Stomach (tissue), 9 donors: ENCODE data around the gene S100A2. TPM values are rescaled to one million over a fixed set of nuclear protein-coding genes. Genes with fewer than 3 reads are reported as not detected.

Experiments
- DNase-seq, 2 donors: peaks; one replicate each; pipeline versions ENCODE4 v3.0.0 to v3.0.0-alpha.2; 2013 to 2019
- H3K27ac ChIP-seq, 5 donors: fragments of 200-600 bp in 4 of 5; sonication (generic) in 4 of 5; one replicate each; pipeline ENCODE4 v1.5.1; 2013 to 2019; ENCODE audit warnings: mild to moderate bottlenecking in 1 of 5, moderate library complexity in 1 of 5
- H3K27me3 ChIP-seq, 3 donors: fragments of 200-600 bp; sonication (generic); one replicate each; pipeline ENCODE4 v1.5.1; 2017 to 2019; ENCODE audit warnings: mixed run types in 1 of 3
- H3K36me3 ChIP-seq, 4 donors: fragments of 200-600 bp; sonication (generic); 1 replicate in 3 of 4; 2 replicates in 1 of 4; pipeline ENCODE4 v1.5.1; 2016 to 2019
- H3K4me1 ChIP-seq, 4 donors: fragments of 200-600 bp; sonication (generic); one replicate each; pipeline ENCODE4 v1.5.1; 2016 to 2019
- H3K4me3 ChIP-seq, 4 donors: fragments of 200-600 bp; sonication (generic) in 3 of 4; one replicate each; pipeline ENCODE4 v1.5.1; 2016 to 2019; ENCODE audit warnings: mild to moderate bottlenecking in 1 of 4
- H3K9me3 ChIP-seq, 4 donors: fragments of 200-600 bp; sonication (generic); one replicate each; pipeline ENCODE4 v1.5.1; 2016 to 2019
- CTCF ChIP-seq, 7 experiments: fragments of 450-650 bp in 4 of 7; fragments of 200-600 bp in 3 of 7; sonication (generic) in 3 of 7; IDR thresholded peaks; one replicate each; pipeline ENCODE4 v1.5.1; 2016 to 2019; ENCODE audit warnings: antibody characterized with exemption in 7 of 7, control low read depth in 2 of 7, mild to moderate bottlenecking in 1 of 7
- EP300 ChIP-seq: sonication (generic); formaldehyde crosslinking; IDR thresholded peaks from one replicate; pipeline ENCODE4 v1.6.1; 2017; ENCODE audit warnings: antibody characterized with exemption
- POLR2A ChIP-seq, 4 donors: fragments of 450-650 bp; IDR thresholded peaks; one replicate each; pipeline ENCODE4 v1.6.1; 2016; ENCODE audit warnings: antibody characterized with exemption in 4 of 4, control low read depth in 2 of 4, mild to moderate bottlenecking in 1 of 4, moderate library complexity in 1 of 4
- POLR2AphosphoS5 ChIP-seq, 3 donors: sonication (generic); formaldehyde crosslinking; IDR thresholded peaks; one replicate each; pipeline ENCODE4 v1.6.1; 2016; ENCODE audit warnings: antibody characterized with exemption in 3 of 3
- WGBS, 5 donors: extraction: QIAGEN DNeasy Blood & Tissue Kit in 3 of 5; methylation state at CpG; one replicate each; pipeline versions ENCODE4 v1.1.5 to v1.1.7; 2013 to 2018; 5-methylcytosine and 5-hydroxymethylcytosine counted together
- intact Hi-C: fragments of 100-400 bp; cut with DNase I; formaldehyde crosslinking; loops from one replicate; pipeline ENCODE4 v1.15.1; 2023; ENCODE audit warnings: low total_unique reads
- polyA plus RNA-seq, 3 donors: library from polyadenylated mRNA; stranded (reverse); fragments of 200-250 nt; gene quantifications; one replicate each; pipeline ENCODE4 v1.2.3, GENCODE V29; 2013
- total RNA-seq, 5 donors: library from RNA; depleted of rRNA; stranded (reverse); fragments of >200 nt; gene quantifications; one replicate each; pipeline versions ENCODE4 v1.1.0 to v1.2.3, GENCODE V29; 2014 to 2016
- donor health status: healthy with polysubstance abuse.
- donor health status: Bipolar disorder and iron deficiency.
- donor health status: healthy.

S100A2 gene
- total and polyA plus RNA-seq, 8 donors, result 2.2 to 1,809 (median 8.3) TPM; not detected in 3

GRCh38 chr1:153536671-153537375, 28.8 kb downstream of the S100A2 start:
- peaks cover 43 to 68% (median 58%) of the 10 kb centered on the region in 4 donors for H3K4me1 ChIP-seq
- peak overlapping the region; percentile 91 to 99 (median 99) for H3K27ac ChIP-seq

GRCh38 chr1:153536012-153536670, 29.5 kb downstream of the S100A2 start:
- TF ChIP-seq CTCF (IDR thresholded peaks at IDR 0.05) (no peak), POLR2A (IDR thresholded peaks at IDR 0.05) (peak in 1 of 4 donors; percentile 39), POLR2AphosphoS5 (IDR thresholded peaks at IDR 0.05) (peak; percentile 65 to 95 (median 89)), EP300 (no peak)
- no peaks in the 10 kb centered on the region for H3K9me3 ChIP-seq
- H3K4me1 ChIP-seq, result peaks cover 46 to 67% (median 55%) of the 10 kb centered on the region in 4 donors
- peak overlapping the region; percentile 91 to 99 (median 99) for H3K27ac ChIP-seq
- DNase-seq, result peak; percentile 81 to 95
- H3K4me3 ChIP-seq, result peak overlapping the region; percentile 55 to 78 (median 76)
- intact Hi-C loops, result no loop called here
- WGBS, 5 donors, result 0 to 6% (median 1%) methylated on average over 6 to 38 of the region's 38 CpGs
- H3K27me3 ChIP-seq, result no peaks in the 10 kb centered on the region
- peaks cover 0 to 9% (median 0%) of the 10 kb centered on the region in 4 donors for H3K36me3 ChIP-seq

More at GRCh38 chr1:153536671-153537375, 28.8 kb downstream of the S100A2 start:
- no peaks in the 10 kb centered on the region for H3K9me3 ChIP-seq
- peak overlapping the region; percentile 55 to 78 (median 76) for H3K4me3 ChIP-seq
- intact Hi-C loops, result no loop called here
- H3K27me3 ChIP-seq, result no peaks in the 10 kb centered on the region
- TF ChIP-seq POLR2A (IDR thresholded peaks at IDR 0.05) (no peak), EP300 (no peak), POLR2AphosphoS5 (IDR thresholded peaks at IDR 0.05) (peak in 1 of 3 donors; percentile 44)
- DNase-seq, result peak; percentile 44 to 68
- peaks cover 0 to 9% (median 0%) of the 10 kb centered on the region in 4 donors for H3K36me3 ChIP-seq
- 67 to 81% (median 79%) methylated on average over 9 of the region's 9 CpGs for WGBS, 5 donors

GRCh38 chr1:153535242-153536011, 30.2 kb downstream of the S100A2 start, which contains the start of gene S100A6:
Gene S100A6 (minus strand): TSS chr1:153535991. CDS start chr1:153535339, 652 bp downstream.
- H3K36me3 ChIP-seq, result peaks cover 0 to 9% (median 0%) of the 10 kb centered on the region in 4 donors
- intact Hi-C loops, result no loop called here
- H3K27me3 ChIP-seq, result no peaks in the 10 kb centered on the region
- peak within 1 kb of the TSS; percentile 91 to 99 (median 99) for H3K27ac ChIP-seq
- DNase-seq, result peak; percentile 57 to 80
- no peaks in the 10 kb centered on the region for H3K9me3 ChIP-seq
- no peak for TF ChIP-seq CTCF (IDR thresholded peaks at IDR 0.05)
- peak in 1 of 3 donors; percentile 57 for TF ChIP-seq POLR2AphosphoS5 (IDR thresholded peaks at IDR 0.05)
- no peak for TF ChIP-seq EP300
- TF ChIP-seq POLR2A (IDR thresholded peaks at IDR 0.05), result peak in 1 of 4 donors; percentile 27
- peaks cover 46 to 60% (median 51%) of the 10 kb centered on the region in 4 donors for H3K4me1 ChIP-seq
- WGBS, 5 donors, result 4 to 19% (median 9%) methylated on average over 5 to 18 of the region's 18 CpGs
- peak within 1 kb of the TSS; percentile 55 to 78 (median 76) for H3K4me3 ChIP-seq

- peak overlapping the region; percentile 91 to 99 (median 99) for H3K27ac ChIP-seq
- intact Hi-C loops, result loop anchor here (5.0 kb wide), 1 partner anchor 32 kb away; the partner anchor contains the start of gene S100A2
- DNase-seq, result no peak
Measured at GRCh38 chr1:153534925-153535241, 30.8 kb downstream of the S100A2 start.

More at GRCh38 chr1:153534925-153535241, 30.8 kb downstream of the S100A2 start:
- Histone ChIP-seq H3K4me1 (peaks cover 46 to 54% (median 50%) of the 10 kb centered on the region in 4 donors), H3K4me3 (peak overlapping the region; percentile 55 to 78 (median 76)), H3K36me3 (peaks cover 0 to 9% (median 0%) of the 10 kb centered on the region in 4 donors), H3K9me3 (no peaks in the 10 kb centered on the region), H3K27me3 (no peaks in the 10 kb centered on the region)
- TF ChIP-seq POLR2AphosphoS5 (IDR thresholded peaks at IDR 0.05), result peak in 1 of 3 donors; percentile 2
- no peak for TF ChIP-seq EP300
- WGBS, 5 donors, result 54 to 75% (median 72%) methylated on average over 2 to 3 of the region's 3 CpGs
